HEK293 (cell line): ENCODE results near the gene CBFB.

Source experiments
- CTCF ChIA-PET: fragments of 350-600 bp; formaldehyde crosslinking; extraction: SDS; loops from one replicate; lab custom pipeline; 2021; ENCODE audit warnings: antibody characterized with exemption; lab: Yijun Ruan, JAX
- POLR2A ChIA-PET: fragments of 300-600 bp; formaldehyde crosslinking; extraction: SDS; loops from one replicate; lab custom pipeline; 2020; ENCODE audit warnings: antibody characterized with exemption, inconsistent platforms; lab: Yijun Ruan, JAX
- H3K27ac ChIP-seq: fragments of 200-500 bp; sonication (Bioruptor generic); 2 replicates; pipeline ENCODE4 v1.5.1; 2014; ENCODE audit warnings: low read depth, low read length, control low read depth, inconsistent platforms; ENCODE audit errors: extremely low read depth
- H3K36me3 ChIP-seq, 2 experiments: fragments of 200-500 bp in 1 of 2; sonication (Bioruptor generic) in 1 of 2; 1 replicate in 1 of 2; 2 replicates in 1 of 2; pipeline ENCODE4 v1.5.1; 2014 to 2017; ENCODE audit warnings: inconsistent platforms in 2 of 2, low read length in 2 of 2; ENCODE audit not compliant: control insufficient read depth in 2 of 2, insufficient read depth in 1 of 2
- H3K4me1 ChIP-seq: fragments of 200-500 bp; sonication (Bioruptor generic); 2 replicates; pipeline ENCODE4 v1.5.1; 2014; ENCODE audit warnings: mild to moderate bottlenecking, low read length, inconsistent platforms; ENCODE audit not compliant: control insufficient read depth, insufficient read depth
- H3K4me3 ChIP-seq: 2 replicates; pipeline ENCODE4 v1.5.1; 2011; ENCODE audit warnings: low read depth, mild to moderate bottlenecking, control low read depth, low read length, moderate library complexity
- H3K9me3 ChIP-seq: fragments of 200-500 bp; sonication (Bioruptor generic); 2 replicates; pipeline ENCODE4 v1.5.1; 2014; ENCODE audit warnings: low read depth, low read length, inconsistent platforms; ENCODE audit not compliant: control insufficient read depth, insufficient read depth
- CTCF ChIP-seq: fragments of 450-650 bp; formaldehyde crosslinking; IDR thresholded peaks from 2 replicates; pipeline ENCODE4 v1.5.1; 2016; ENCODE audit warnings: missing biosample characterization, missing genetic modification characterization
- KLF16 ChIP-seq: fragments of 450-650 bp; formaldehyde crosslinking; IDR thresholded peaks from 2 replicates; pipeline ENCODE4 v1.5.1; 2017; ENCODE audit warnings: missing biosample characterization, missing genetic modification characterization
- YY1 ChIP-seq: fragments of 450-650 bp; formaldehyde crosslinking; IDR thresholded peaks from 2 replicates; pipeline ENCODE4 v1.5.1; 2018; ENCODE audit warnings: missing biosample characterization, missing genetic modification characterization
- ZBTB20 ChIP-seq: fragments of 450-650 bp; formaldehyde crosslinking; IDR thresholded peaks from 2 replicates; pipeline ENCODE4 v1.5.1; 2016; ENCODE audit warnings: missing biosample characterization, missing genetic modification characterization
- ZNF112 ChIP-seq: fragments of 450-650 bp; formaldehyde crosslinking; IDR thresholded peaks from 2 replicates; pipeline ENCODE4 v1.5.0; 2017; ENCODE audit warnings: missing biosample characterization, missing genetic modification characterization
- ZNF133 ChIP-seq: fragments of 450-650 bp; formaldehyde crosslinking; IDR thresholded peaks from 2 replicates; pipeline ENCODE4 v1.5.1; 2016; ENCODE audit warnings: missing biosample characterization, missing genetic modification characterization
- ZNF341 ChIP-seq: fragments of 450-650 bp; formaldehyde crosslinking; IDR thresholded peaks from 2 replicates; pipeline ENCODE4; 2016; ENCODE audit warnings: low read depth, missing biosample characterization, missing genetic modification characterization
- ZNF423 ChIP-seq: fragments of 450-650 bp; formaldehyde crosslinking; IDR thresholded peaks from 2 replicates; pipeline ENCODE4 v1.5.1; 2016; ENCODE audit warnings: missing biosample characterization, missing genetic modification characterization
- ZNF48 ChIP-seq: fragments of 450-650 bp; formaldehyde crosslinking; IDR thresholded peaks from 2 replicates; pipeline ENCODE4 v1.5.1; 2016; ENCODE audit warnings: missing biosample characterization, missing genetic modification characterization
- ZNF555 ChIP-seq: fragments of 450-650 bp; formaldehyde crosslinking; conservative IDR thresholded peaks from 2 replicates; pipeline ENCODE4 v1.5.1; 2017; ENCODE audit warnings: missing biosample characterization, mild to moderate bottlenecking, missing genetic modification characterization, inconsistent platforms
- ZNF571 ChIP-seq: fragments of 450-650 bp; formaldehyde crosslinking; IDR thresholded peaks from 2 replicates; pipeline ENCODE4 v1.5.0; 2017; ENCODE audit warnings: missing biosample characterization, missing genetic modification characterization
- ZNF624 ChIP-seq: fragments of 450-650 bp; formaldehyde crosslinking; IDR thresholded peaks from 2 replicates; pipeline ENCODE4 v1.5.1; 2017; ENCODE audit warnings: missing biosample characterization, missing genetic modification characterization
- ZNF692 ChIP-seq: fragments of 450-650 bp; formaldehyde crosslinking; IDR thresholded peaks from 2 replicates; pipeline ENCODE4 v1.5.1; 2016; ENCODE audit warnings: missing biosample characterization, missing genetic modification characterization
- TF ChIP-seq, protein P1 (sequence below): fragments of 450-650 bp; formaldehyde crosslinking; IDR thresholded peaks from 2 replicates; pipeline ENCODE4; 2016; ENCODE audit warnings: missing biosample characterization, missing genetic modification characterization
- TF ChIP-seq, protein P2 (sequence below): fragments of 450-650 bp; formaldehyde crosslinking; IDR thresholded peaks from 2 replicates; pipeline ENCODE4 v1.5.1; 2016; ENCODE audit warnings: missing biosample characterization, missing genetic modification characterization

CBFB gene

GRCh38 chr16:67144943-67145342 lies 116.0 kb downstream of the CBFB start:
- CTCF ChIA-PET, result interaction anchor here (0.6 to 3.1 kb wide), 2 partner anchors 10 to 311 kb away, joined by 4 to 10 read pairs; no protein-coding TSS in a partner anchor
- H3K27ac ChIP-seq, result no peak overlapping the region
- TF ChIP-seq YY1, result no peak
- TF ChIP-seq ZNF571 (tag by site-specific recombination), result no peak
- TF ChIP-seq ZNF555, result no peak
- no peak for TF ChIP-seq KLF16 (tag by site-specific recombination)
- no peak for TF ChIP-seq ZBTB20 (tag by site-specific recombination)
- TF ChIP-seq ZNF133 (tag by site-specific recombination), result no peak
- no peak for TF ChIP-seq ZNF112 (tag by site-specific recombination)
- TF ChIP-seq, protein P1, sequence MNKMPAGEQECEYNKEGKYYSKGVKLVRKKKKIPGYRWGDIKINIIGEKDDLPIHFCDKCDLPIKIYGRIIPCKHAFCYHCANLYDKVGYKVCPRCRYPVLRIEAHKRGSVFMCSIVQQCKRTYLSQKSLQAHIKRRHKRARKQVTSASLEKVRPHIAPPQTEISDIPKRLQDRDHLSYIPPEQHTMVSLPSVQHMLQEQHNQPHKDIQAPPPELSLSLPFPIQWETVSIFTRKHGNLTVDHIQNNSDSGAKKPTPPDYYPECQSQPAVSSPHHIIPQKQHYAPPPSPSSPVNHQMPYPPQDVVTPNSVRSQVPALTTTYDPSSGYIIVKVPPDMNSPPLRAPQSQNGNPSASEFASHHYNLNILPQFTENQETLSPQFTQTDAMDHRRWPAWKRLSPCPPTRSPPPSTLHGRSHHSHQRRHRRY (tag by site-specific recombination), result no peak
- no peak for TF ChIP-seq ZNF423 (tag by site-specific recombination)
- peaks cover 8 to 96% of the 10 kb centered on the region in 2 experiments; a peak in 2 of 3 replicates for H3K36me3 ChIP-seq
- no peak overlapping the region for H3K4me3 ChIP-seq
- no peaks in the 10 kb centered on the region for H3K4me1 ChIP-seq
- H3K9me3 ChIP-seq, result no peaks in the 10 kb centered on the region
- POLR2A ChIA-PET, result no interaction called here

DNA sequence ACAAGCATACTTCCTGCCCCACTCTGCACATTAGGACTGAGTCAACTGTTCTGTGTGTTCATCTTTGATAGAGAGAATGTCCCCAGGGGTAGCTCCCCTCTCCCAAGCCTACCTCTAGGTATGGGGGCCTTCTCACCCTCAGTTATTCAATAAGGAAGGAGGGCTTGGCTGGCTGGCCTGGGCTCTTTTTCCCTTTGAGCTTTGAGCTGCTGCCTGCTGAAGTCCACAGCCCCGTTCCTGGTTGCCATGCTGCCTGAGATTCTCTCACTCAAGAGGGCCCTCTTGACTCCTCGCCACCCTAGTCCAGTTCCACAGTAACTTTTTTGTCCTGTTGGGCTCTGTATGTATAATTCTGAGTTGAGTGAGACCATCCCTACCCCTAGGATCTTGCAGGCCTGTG lies 116.8 kb downstream of the CBFB start:
- POLR2A ChIA-PET, result no interaction called here
- H3K27ac ChIP-seq, result no peak overlapping the region
- CTCF ChIA-PET, result interaction anchor here (3.1 kb wide), 1 partner anchor 10 kb away, joined by 10 read pairs; no protein-coding TSS in a partner anchor
- H3K4me1 ChIP-seq, result no peaks in the 10 kb centered on the region
- peaks cover 8 to 88% of the 10 kb centered on the region in 2 experiments; a peak in 2 of 3 replicates for H3K36me3 ChIP-seq
- no peaks in the 10 kb centered on the region for H3K9me3 ChIP-seq
- TF ChIP-seq ZNF341, result no peak
- TF ChIP-seq ZNF48, result no peak
- TF ChIP-seq ZNF624 (tag by site-specific recombination), result no peak
- no peak overlapping the region for H3K4me3 ChIP-seq

GRCh38 chr16:67146523-67147357 lies 117.8 kb downstream of the CBFB start:
- peak; percentile 87 for TF ChIP-seq ZNF692 (tag by site-specific recombination)
- TF ChIP-seq, protein P2, sequence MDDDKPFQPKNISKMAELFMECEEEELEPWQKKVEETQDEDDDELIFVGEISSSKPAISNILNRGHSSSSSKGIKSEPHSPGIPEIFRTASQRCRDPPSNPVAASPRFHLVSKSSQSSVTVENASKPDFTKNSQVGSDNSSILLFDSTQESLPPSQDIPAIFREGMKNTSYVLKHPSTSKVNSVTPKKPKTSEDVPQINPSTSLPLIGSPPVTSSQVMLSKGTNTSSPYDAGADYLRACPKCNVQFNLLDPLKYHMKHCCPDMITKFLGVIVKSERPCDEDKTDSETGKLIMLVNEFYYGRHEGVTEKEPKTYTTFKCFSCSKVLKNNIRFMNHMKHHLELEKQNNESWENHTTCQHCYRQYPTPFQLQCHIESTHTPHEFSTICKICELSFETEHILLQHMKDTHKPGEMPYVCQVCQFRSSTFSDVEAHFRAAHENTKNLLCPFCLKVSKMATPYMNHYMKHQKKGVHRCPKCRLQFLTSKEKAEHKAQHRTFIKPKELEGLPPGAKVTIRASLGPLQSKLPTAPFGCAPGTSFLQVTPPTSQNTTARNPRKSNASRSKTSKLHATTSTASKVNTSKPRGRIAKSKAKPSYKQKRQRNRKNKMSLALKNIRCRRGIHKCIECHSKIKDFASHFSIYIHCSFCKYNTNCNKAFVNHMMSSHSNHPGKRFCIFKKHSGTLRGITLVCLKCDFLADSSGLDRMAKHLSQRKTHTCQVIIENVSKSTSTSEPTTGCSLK (tag by site-specific recombination), result no peak
- 0 out of 2 replicates have a peak, but pooled peaks have one; percentile 37 for TF ChIP-seq CTCF
- Histone ChIP-seq H3K4me1 (0 out of 2 replicates have a peak, but pooled peaks cover 3% of the 10 kb centered on the region), H3K9me3 (no peaks in the 10 kb centered on the region), H3K27ac (no peak overlapping the region), H3K4me3 (no peak overlapping the region), H3K36me3 (peaks cover 8 to 78% of the 10 kb centered on the region in 2 experiments; a peak in 2 of 3 replicates)
- CTCF ChIA-PET, result interaction anchor here (3.1 kb wide), 1 partner anchor 9 kb away, joined by 10 read pairs; no protein-coding TSS in a partner anchor
- POLR2A ChIA-PET, result no interaction called here
